Measurements from ENCODE around the gene LRFN2.

Gene LRFN2

DNA sequence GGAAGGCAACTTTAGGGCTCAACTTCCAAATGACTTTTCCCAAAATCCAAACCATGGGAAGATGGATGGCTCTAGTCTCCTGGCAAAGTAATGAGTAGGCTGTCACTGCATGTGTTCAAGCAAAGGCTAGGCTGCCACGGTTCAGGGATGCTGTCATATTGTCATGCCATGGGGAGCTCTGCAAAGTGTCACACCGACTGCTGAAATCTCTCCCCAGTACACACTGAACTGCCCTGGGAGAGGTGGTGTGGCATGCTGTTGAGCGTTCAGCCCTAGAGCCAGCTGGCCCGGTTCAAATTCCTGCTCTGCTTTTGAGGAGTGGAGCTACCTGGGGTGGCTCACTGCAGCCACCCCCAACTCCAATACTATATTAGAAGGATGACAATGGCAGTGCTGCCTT lies 115.9 kb downstream of the LRFN2 start:
- Mint-ChIP-seq H3K4me1 (ENCODE audit: low read depth) (no peaks in the 10 kb centered on the region), H3K27ac (no peak overlapping the region), H3K36me3 (ENCODE audit: low read depth) (no peaks in the 10 kb centered on the region), H3K27me3 (no peaks in the 10 kb centered on the region), H3K9me3 (no peaks in the 10 kb centered on the region), H3K4me3 (no peak overlapping the region)

- Mint-ChIP-seq H3K9me3 (no peaks in the 10 kb centered on the region), H3K4me1 (ENCODE audit: low read depth) (no peaks in the 10 kb centered on the region), H3K36me3 (ENCODE audit: low read depth) (no peaks in the 10 kb centered on the region), H3K4me3 (no peak overlapping the region), H3K27ac (no peak overlapping the region), H3K27me3 (peaks cover 5% of the 10 kb centered on the region)
Measured at GRCh38 chr6:40469323-40469722, 117.8 kb downstream of the LRFN2 start.

- Mint-ChIP-seq H3K9me3 (no peaks in the 10 kb centered on the region), H3K4me1 (ENCODE audit: low read depth) (no peaks in the 10 kb centered on the region), H3K4me3 (no peak overlapping the region), H3K36me3 (ENCODE audit: low read depth) (no peaks in the 10 kb centered on the region), H3K27ac (no peak overlapping the region), H3K27me3 (peaks cover 5% of the 10 kb centered on the region)
Measured at GRCh38 chr6:40466986-40467539, 120.1 kb downstream of the LRFN2 start.

- Mint-ChIP-seq H3K9me3 (no peaks in the 10 kb centered on the region), H3K4me3 (no peak overlapping the region), H3K27me3 (peaks cover 5% of the 10 kb centered on the region), H3K36me3 (ENCODE audit: low read depth) (no peaks in the 10 kb centered on the region), H3K27ac (no peak overlapping the region), H3K4me1 (ENCODE audit: low read depth) (no peaks in the 10 kb centered on the region)
Measured at GRCh38 chr6:40461643-40462042, 125.5 kb downstream of the LRFN2 start.

- Mint-ChIP-seq H3K27ac (no peak overlapping the region), H3K4me3 (no peak overlapping the region), H3K4me1 (ENCODE audit: low read depth) (no peaks in the 10 kb centered on the region), H3K36me3 (ENCODE audit: low read depth) (no peaks in the 10 kb centered on the region), H3K27me3 (peaks cover 5% of the 10 kb centered on the region), H3K9me3 (no peaks in the 10 kb centered on the region)
Measured at GRCh38 chr6:40460380-40460779, 126.8 kb downstream of the LRFN2 start.

GRCh38 chr6:40457261-40457660 lies 129.9 kb downstream of the LRFN2 start:
- Mint-ChIP-seq H3K27ac (no peak overlapping the region), H3K36me3 (ENCODE audit: low read depth) (no peaks in the 10 kb centered on the region), H3K9me3 (no peaks in the 10 kb centered on the region), H3K4me1 (ENCODE audit: low read depth) (no peaks in the 10 kb centered on the region), H3K4me3 (no peak overlapping the region), H3K27me3 (peaks cover 3% of the 10 kb centered on the region)

GRCh38 chr6:40456390-40457013 lies 130.7 kb downstream of the LRFN2 start:
- no peaks in the 10 kb centered on the region for H3K36me3 Mint-ChIP-seq (ENCODE audit: low read depth)
- no peaks in the 10 kb centered on the region for H3K4me1 Mint-ChIP-seq (ENCODE audit: low read depth)

DNA sequence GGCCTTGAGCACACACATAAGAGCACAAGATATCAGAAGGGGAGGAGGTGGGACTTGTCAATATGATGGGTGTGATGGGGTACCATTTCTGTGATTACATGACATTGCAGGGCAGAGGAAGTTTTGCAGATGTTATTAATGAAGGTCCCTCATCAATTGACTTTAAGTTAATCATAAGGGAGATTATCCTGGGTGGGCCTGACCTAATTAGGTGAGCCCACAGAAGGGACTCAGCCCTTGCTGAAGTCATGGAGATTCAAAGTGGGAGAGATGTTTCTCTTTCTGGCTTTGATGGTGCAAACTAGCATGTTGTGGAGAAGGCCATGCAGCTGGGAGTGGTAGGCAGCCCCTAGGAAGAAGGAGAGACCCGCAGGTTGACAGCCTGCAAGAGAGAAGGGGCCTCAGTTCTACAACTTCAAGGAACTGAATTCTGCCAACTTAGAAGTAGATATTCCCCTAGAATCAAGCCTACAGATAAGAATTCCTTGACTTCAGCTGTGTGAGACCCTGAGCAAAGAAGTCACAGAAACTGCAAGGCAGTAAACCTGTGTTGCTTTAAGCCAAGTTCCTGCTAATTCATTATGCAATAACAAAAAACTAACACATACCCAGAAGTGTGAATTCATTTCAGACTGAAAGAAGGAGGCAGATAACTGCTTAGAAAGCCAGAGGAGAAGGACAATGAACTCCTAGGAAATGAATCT lies 131.3 kb downstream of the LRFN2 start:
- H3K27ac Mint-ChIP-seq = no peak overlapping the region
- H3K4me3 Mint-ChIP-seq = no peak overlapping the region
- no peaks in the 10 kb centered on the region for H3K36me3 Mint-ChIP-seq (ENCODE audit: low read depth)
- H3K4me1 Mint-ChIP-seq (ENCODE audit: low read depth) = no peaks in the 10 kb centered on the region
- peaks cover 3% of the 10 kb centered on the region for H3K27me3 Mint-ChIP-seq
- H3K9me3 Mint-ChIP-seq = no peaks in the 10 kb centered on the region

More at GRCh38 chr6:40456390-40457013, 130.7 kb downstream of the LRFN2 start:
- Mint-ChIP-seq H3K27ac (no peak overlapping the region), H3K9me3 (no peaks in the 10 kb centered on the region), H3K27me3 (peaks cover 3% of the 10 kb centered on the region), H3K4me3 (no peak overlapping the region)

GRCh38 chr6:40450483-40450882 lies 136.7 kb downstream of the LRFN2 start:
- no peak overlapping the region for H3K27ac Mint-ChIP-seq
- no peak overlapping the region for H3K4me3 Mint-ChIP-seq
- H3K27me3 Mint-ChIP-seq = peaks cover 6% of the 10 kb centered on the region
- no peaks in the 10 kb centered on the region for H3K4me1 Mint-ChIP-seq (ENCODE audit: low read depth)
- H3K9me3 Mint-ChIP-seq = no peaks in the 10 kb centered on the region
- H3K36me3 Mint-ChIP-seq (ENCODE audit: low read depth) = no peaks in the 10 kb centered on the region

DNA sequence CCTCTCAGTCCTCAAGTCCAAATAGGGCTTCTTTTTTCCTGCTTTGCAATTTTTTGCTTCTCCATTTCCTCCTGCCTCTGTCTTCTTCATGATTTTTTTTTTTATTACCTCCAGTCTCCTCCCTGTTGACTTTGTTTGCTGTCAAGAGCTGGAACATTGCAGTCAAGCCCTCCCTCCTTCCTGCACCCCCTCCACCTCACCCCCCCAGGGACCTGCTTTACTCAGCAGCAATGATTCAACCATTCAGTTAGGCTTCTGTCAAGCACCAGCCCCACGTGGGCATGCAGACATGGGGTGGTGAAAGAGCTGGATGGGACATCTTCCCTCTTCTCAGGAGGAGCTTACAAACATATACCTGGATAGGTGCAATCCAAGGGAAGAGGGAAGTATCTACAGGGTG lies 142.4 kb downstream of the LRFN2 start:
- H3K27ac Mint-ChIP-seq = no peak overlapping the region
- H3K9me3 Mint-ChIP-seq = no peaks in the 10 kb centered on the region
- no peak overlapping the region for H3K4me3 Mint-ChIP-seq
- H3K36me3 Mint-ChIP-seq (ENCODE audit: low read depth) = no peaks in the 10 kb centered on the region
- no peaks in the 10 kb centered on the region for H3K4me1 Mint-ChIP-seq (ENCODE audit: low read depth)
- H3K27me3 Mint-ChIP-seq = peaks cover 4% of the 10 kb centered on the region

- Mint-ChIP-seq H3K4me1 (ENCODE audit: low read depth) (no peaks in the 10 kb centered on the region), H3K27ac (no peak overlapping the region), H3K9me3 (no peaks in the 10 kb centered on the region), H3K4me3 (no peak overlapping the region), H3K36me3 (ENCODE audit: low read depth) (no peaks in the 10 kb centered on the region), H3K27me3 (peaks cover 4% of the 10 kb centered on the region)
Measured at GRCh38 chr6:40444312-40444711, 142.9 kb downstream of the LRFN2 start.

GRCh38 chr6:40443842-40444241 lies 143.3 kb downstream of the LRFN2 start:
- no peaks in the 10 kb centered on the region for H3K4me1 Mint-ChIP-seq (ENCODE audit: low read depth)
- H3K4me3 Mint-ChIP-seq = no peak overlapping the region
- no peak overlapping the region for H3K27ac Mint-ChIP-seq
- peaks cover 4% of the 10 kb centered on the region for H3K27me3 Mint-ChIP-seq
- no peaks in the 10 kb centered on the region for H3K36me3 Mint-ChIP-seq (ENCODE audit: low read depth)
- H3K9me3 Mint-ChIP-seq = no peaks in the 10 kb centered on the region

DNA sequence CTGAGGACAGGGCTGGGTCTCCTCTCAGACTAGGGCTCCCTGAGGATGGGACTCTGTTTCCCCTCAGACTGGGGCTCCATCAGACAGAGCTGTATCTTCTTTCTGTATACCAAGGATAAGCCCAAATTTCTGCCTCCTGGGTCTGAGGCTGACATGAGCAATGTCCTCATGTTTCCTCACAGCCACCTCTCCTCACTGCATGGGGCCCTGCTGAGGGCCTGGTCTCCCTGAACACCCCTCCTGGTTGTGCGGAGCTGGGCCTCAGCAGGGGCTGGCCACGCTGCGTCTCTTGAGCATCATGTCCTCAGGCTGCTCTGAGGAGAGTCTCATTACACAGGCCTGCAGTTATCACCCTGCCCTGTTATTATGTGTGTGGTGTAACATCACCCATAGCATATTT lies 144.6 kb downstream of the LRFN2 start:
- H3K27ac Mint-ChIP-seq = no peak overlapping the region
- H3K36me3 Mint-ChIP-seq (ENCODE audit: low read depth) = no peaks in the 10 kb centered on the region
- H3K4me1 Mint-ChIP-seq (ENCODE audit: low read depth) = no peaks in the 10 kb centered on the region
- no peak overlapping the region for H3K4me3 Mint-ChIP-seq
- peaks cover 4% of the 10 kb centered on the region for H3K27me3 Mint-ChIP-seq
- H3K9me3 Mint-ChIP-seq = no peaks in the 10 kb centered on the region

DNA sequence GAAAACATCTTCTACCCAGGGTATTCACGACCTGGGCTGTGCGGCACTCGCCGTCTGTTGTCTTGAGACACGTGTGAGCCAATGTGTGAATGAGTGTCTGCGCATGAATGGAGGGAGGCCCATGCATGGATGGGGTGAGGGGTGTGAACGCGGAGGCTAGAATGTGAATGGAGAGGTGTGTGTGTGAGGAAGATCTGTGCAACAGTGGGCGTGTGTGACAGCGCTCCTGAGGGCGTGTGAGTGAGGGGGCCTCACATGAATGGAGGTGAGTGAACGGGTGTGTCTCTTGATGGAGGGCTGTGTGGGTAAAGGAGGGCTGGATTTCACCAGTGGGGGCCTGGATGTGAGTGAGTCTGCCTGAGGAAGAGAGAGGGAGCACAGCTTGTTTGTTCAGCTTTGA lies 146.0 kb downstream of the LRFN2 start:
- H3K9me3 Mint-ChIP-seq = no peaks in the 10 kb centered on the region
- no peaks in the 10 kb centered on the region for H3K36me3 Mint-ChIP-seq (ENCODE audit: low read depth)
- no peak overlapping the region for H3K4me3 Mint-ChIP-seq

DNA sequence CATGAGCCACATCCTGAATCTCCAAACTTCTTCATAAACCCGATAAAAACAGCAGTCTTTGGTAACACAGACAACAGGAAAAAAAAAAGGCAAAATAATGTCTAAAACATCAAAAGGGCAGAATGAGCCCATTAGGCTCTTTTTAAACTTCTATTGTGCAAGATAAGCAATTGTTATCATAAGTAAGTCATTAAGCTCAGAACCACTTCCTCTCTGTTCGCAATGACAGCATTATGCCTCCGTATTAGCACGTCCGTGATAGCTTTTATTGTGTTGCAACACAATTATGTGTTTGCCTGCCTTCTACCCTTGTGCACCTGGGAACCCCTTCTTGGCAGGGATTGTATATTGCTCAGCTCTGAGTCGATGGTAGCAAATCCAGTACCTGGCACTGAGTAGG lies 147.1 kb downstream of the LRFN2 start:
- no peaks in the 10 kb centered on the region for H3K27me3 Mint-ChIP-seq

More for the DNA sequence above, 146.0 kb downstream of the LRFN2 start:
- Mint-ChIP-seq H3K27me3 (no peaks in the 10 kb centered on the region), H3K27ac (no peak overlapping the region), H3K4me1 (ENCODE audit: low read depth) (no peaks in the 10 kb centered on the region)

More for the DNA sequence above, 147.1 kb downstream of the LRFN2 start:
- H3K4me1 Mint-ChIP-seq (ENCODE audit: low read depth) = no peaks in the 10 kb centered on the region
- no peaks in the 10 kb centered on the region for H3K9me3 Mint-ChIP-seq
- no peaks in the 10 kb centered on the region for H3K36me3 Mint-ChIP-seq (ENCODE audit: low read depth)
- no peak overlapping the region for H3K4me3 Mint-ChIP-seq
- no peak overlapping the region for H3K27ac Mint-ChIP-seq
